ENCODE data around the gene MAML2.

The MAML2 gene

DNA sequence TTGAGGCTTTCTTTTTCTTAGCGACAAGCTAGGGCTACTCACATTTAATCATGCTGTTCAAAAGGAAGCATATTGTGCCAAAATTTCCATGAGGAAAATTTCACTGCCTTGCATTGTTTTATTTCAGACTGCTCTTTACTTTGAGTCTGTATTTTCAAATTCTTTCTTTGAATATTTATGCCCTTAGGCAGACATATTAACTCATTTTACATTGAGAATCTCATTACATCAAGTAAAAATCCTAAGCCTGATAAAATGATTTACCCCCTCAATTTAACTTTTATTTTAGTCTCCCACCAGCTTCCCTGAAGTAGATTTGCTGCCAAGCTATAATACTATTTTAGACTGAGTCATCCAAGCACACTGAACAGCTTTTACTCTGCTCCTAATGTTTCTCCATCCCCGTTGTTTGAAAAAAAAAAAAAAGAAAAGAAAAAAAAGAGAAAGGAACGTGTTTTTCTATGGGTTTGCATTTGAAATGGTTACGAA is 229.8 kb downstream of the MAML2 start:
- DNase-seq: no peak

DNA sequence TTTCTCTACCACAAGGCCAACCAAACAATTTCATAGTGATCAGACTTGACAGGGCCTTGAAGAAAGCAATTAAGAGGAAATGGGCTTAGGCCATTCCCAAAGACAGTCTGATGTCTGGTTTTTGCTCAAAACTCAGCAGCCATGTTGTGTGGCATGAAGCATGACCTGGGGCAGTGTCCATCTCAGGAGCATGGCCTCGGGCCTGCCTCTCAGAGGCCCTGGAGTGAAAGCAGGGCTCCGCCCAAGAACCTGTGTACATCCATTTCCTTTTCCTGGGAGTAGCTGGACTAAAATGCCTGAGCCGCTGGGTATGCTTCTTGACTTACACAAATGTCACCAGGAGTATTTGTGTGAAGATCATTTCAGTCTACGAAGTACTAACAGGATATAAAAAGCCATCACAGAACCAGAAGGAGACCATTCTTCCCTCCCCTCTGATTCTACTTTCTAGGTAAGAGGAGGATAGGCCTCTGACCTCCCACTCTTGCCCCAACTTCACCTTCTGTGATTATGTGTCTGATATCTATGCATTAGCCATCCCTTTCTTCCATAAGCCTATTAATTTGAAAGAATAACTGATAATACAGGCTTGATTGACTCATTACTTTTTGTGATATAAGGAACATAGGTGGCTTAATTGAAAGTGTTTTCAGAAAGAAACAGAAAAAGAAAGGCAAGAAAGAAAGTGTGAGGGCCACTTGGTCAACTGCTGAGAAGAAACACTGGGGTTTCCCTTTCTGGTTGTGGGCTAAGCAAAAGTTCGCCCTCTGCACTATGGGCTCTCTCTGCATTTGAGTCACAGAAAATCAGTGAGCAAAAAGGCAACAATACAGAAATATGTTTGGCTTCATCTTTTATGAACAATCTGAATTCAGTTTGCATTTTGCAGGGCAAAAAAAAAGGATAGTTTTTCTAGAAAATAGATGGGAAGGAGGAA is 230.5 kb downstream of the MAML2 start:
- DNase-seq: peak; percentile 40

DNA sequence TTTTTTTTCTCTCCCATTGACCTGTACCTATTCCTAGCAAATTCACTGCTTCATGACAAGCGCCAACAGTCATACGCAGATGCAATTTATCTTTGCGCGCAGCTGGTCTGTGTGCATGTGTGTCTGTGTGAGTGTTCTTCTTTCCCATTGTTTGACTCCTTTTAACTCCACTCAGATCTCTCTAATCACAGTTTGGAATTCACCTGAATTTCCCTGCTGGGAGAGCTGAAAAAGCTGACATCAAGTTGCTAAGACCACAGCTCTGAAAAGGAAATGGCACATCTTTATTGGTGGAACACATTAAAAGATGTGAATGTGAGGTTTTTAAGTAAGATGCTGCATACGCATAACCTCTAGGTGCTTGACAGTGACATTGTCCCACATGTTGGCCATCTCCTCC is 231.7 kb downstream of the MAML2 start:
- DNase-seq: no peak

DNA sequence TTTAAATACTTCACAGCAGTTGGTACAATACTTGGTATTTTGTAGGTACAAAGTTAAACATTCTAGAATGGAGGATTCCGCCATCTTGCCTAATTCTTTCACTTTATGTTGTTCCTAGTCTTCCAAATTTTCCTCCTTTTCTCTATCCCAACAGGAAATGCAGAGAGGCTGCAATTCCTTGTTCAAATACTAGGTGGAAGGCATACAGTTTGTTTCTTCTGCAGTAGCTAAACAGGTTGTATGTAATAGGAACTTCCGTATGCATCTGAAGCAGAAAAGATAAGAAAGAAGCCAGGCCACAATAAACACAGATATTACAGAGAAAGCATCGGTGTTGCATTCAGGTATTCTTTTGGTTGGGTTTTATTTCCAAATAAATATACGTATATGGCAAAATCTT is 232.7 kb downstream of the MAML2 start:
- no peak for DNase-seq

DNA sequence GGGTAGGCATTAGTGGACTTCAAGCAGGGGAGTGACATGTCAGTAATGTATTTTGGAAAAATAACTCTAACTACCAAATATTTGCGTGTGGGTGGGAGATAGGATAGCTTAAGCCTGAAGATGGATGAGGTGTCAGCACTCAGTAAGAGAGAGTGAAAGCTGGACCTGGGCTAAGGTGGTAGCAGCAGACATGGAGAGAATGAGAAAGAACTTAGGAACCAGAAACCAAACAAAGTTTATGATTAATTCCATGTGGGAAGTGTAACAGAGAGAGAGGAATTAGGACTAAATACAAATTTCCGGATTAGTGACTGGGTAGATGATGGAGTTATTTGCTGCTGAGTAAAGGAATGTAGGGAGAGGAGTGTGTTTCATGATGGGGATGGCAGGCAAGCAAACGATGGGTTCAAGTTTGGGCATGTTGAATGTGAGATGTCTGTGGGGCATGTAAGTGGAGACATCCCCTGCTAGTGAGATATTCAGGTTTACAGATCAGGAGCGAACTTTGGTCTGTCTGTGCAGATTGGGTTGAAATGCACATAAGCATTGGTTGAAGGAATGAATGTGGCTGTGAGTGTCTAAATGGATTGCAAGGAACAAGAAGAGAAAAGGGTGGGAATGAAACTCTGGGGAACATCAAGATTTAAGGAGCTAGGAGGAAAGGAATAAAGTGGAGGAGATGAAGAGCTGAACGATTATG is 233.5 kb downstream of the MAML2 start:
- no peak for DNase-seq

DNA sequence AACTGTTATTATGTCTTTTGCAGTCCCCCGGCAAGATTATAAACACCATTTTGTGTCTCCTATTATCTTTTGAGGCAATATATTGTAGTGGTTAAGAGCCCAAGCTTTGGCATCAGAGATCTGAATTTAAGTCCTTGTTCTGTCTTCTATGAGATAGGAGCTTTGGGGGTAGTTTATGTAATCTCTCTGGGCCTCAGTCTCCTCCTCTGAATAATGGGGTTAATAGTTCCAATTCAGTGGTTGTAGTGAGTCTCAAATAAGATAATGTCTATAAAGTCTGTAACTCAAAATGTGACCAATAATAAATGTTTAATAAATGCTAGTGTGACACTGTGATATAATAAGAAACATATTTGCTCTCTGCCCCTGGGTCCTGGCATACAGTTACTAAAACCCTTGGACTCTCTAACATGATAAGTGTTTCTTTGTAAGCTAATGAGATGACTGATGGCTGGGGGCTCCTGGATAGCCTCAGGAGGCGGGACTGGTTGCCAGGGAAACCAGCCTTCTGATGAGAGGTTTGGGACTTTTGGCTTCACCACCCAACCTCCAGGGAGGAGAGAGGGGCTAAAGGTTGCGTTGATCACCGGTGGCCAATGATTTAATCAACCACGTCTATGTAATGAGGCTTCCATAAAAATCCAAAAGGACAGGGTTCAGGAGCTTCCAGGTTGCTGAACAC is 235.7 kb downstream of the MAML2 start:
- DNase-seq: no peak

DNA sequence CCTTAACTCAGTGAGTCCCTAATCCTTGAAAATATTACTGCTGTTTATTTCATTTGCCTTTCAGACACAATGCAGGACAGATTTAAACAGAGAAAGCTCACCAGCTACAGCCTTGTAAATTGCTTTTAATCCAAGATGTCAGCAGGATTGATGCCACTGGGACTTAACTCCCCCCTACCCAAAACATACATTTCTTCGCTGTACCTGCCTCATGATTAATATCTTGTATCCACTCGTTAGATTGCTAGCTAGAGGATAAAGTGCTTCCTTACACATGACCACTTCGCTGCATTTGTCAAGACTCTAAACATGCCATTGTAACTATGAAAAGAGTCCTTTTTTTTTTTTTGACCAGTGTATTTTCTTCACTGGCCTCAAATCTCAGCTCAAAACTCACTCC is 236.3 kb downstream of the MAML2 start:
- DNase-seq: no peak

DNA sequence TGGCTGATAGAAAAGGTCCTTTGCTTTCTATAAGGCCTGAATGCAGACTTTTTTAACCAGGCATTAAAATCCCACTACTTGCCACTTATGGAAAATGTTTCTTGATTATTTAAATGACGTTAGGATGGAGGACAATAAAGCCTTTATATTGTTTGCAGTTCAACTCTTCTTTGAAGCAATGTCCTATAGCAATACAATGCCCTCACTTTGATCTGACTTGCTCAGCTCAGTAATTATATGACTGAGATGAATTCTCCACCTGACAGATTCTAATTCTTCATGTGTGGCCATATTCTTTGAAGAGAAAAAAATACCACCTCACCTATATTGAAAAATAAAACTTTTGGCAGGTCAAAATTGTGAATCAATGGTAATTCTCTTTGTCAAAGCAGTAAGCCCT is 237.1 kb downstream of the MAML2 start:
- DNase-seq: no peak

DNA sequence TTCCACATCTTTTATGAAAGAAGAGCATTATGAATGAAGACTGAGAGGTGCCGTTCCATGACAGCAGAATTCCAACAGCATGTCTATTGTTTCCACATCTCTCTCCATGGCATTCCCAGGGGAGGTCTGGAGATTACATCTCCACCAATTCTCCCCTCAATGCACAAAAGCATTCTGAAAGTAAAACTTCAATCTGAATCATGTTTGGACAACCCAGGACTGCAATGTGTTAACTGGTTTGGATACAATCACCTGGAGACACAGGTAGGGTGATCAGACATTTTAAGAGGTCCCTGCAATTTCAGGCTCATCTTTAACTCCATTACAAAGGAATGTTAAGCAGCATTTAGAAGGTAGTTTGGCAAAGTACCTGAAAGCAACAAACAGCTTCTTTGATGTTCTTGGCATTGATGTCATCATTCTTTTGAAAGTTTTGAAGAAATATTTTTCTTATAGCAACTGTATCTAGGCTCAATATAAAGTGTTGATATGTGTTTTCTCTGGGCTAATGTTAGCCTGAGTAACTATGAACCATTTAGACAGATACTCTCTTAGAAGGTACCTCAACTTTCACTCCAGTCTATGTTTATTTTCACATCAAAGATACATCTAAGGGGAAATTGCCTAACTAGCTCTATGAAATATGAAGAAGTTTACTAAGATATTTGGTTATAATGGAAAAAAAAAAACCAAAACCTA is 237.6 kb downstream of the MAML2 start:
- DNase-seq: no peak

DNA sequence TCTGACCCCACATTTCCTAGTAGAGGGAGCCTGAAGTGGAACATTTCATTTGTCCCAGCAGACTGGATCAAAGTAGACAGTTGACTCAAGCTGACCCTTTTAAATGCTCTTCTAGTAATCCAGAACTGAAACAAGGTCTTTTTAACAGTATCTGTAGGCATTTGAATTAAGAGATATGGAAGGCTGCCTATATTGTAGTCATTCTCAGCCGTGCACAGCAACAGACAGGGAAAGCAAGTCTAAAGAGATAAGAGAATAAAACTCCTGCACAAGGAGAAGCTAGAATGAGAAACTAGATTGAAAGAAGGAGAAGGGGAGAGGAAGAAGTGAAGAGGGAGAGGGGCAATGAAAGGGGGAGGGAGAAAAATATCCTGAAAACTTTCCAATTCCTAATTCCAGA is 238.5 kb downstream of the MAML2 start:
- no peak for DNase-seq

DNA sequence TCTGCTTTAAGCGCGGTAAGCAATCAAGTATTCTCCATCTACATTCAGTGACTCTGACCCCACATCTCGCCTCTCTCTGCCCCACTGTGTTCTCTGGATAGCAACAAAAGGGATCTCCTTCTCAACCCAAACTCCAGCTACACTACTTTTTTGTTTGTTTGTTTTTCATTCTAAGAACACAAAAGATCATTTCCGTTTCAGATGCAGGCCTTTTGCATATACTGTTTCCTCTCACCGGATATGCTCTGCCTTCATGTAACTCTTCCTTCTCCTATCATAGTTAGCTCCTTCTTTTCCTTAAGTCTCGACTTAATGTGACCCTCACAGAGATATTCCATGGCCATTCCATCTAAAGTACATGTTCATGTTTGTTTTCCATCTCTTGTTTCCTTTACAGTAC is 239.3 kb downstream of the MAML2 start:
- DNase-seq: no peak

DNA sequence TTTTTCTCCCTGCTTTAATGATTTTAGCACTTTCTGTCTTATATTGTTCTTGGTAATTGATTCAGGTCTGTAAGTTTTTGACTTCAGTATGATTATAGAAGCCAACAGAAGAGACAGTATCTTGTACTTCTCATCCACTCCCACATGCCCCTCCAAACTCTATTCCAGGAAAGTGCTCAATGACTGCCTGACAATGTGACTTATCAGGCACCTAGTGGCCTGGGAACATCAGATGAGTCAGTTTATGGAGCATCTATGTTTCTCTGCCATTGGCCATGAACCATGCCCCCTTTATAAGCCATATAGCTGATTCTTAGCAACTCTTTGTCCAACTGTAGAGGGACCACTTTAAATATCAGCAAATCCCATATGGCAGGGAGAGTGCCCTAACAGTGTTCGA is 239.9 kb downstream of the MAML2 start:
- DNase-seq: no peak

DNA sequence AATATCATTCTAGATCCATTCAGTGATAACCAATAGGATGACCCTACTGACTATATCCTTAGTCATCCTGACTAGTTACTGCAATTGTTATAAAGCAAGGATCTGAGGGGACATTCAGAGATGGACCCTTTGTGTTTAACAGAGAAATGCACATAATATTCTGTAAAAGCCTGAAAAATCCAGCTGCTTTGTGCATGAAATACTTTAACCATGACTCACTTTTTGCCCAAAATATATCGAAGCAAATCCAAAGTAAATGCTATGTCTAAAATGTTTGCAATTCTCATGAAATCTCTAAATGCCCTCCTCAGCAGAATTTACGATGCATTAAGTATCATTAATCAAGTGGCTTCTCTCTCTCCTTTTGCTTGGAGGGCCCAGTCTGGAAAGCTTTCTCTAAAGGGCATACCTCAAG is 240.3 kb downstream of the MAML2 start:
- no peak for DNase-seq

DNA sequence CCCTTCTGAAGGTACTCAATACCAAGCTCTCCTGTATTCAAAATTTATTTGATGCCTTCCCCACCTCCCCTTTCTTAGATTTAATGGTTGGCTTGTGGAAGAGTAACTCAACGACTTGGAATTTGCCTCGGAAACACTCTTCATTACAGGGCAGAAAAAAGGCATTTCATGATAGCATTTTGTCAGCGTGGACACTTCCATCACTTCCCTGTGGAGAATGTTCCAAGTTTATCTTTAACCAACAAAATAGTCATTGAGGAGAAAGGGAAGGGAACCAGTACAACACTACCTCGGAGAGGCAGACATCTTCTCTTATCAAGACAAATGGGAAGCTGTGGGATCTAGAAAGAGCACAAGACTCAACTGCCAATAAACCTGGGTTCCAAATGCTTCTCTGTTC is 241.8 kb downstream of the MAML2 start:
- DNase-seq: no peak

DNA sequence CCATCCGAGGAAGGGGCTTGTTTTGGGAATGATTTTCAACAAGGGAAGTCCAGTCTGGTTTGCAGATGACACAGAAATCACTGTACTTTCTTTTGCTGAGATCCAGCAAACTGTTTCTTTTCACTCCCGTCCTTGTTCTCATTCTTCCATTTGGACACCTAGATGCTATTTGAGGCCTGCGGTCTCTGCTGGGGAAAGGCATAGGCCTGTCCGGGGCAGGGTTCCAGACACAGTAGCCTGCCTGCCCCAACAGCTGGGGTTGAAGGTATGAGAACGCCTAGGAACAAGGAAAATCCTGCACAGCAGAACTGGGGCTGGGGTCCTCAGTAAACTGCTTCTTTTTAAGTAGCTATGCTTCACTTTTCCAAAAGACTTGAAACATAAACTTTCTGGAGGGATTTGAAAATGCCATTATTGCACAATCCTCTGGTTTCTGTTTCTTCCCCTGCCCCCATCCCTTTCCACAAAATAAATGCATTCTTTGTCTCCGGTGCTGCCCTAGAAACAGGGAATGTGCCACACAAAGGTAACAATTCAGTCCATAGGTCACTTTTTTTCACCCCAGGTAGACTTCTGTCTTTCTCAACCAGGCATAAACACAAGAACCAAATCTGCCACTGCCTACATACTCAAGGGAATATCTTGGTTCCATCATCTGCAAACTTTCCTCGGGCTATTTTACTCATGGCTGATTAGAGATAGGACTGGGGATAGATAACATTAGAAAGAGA is 244.3 kb downstream of the MAML2 start:
- DNase-seq: no peak

DNA sequence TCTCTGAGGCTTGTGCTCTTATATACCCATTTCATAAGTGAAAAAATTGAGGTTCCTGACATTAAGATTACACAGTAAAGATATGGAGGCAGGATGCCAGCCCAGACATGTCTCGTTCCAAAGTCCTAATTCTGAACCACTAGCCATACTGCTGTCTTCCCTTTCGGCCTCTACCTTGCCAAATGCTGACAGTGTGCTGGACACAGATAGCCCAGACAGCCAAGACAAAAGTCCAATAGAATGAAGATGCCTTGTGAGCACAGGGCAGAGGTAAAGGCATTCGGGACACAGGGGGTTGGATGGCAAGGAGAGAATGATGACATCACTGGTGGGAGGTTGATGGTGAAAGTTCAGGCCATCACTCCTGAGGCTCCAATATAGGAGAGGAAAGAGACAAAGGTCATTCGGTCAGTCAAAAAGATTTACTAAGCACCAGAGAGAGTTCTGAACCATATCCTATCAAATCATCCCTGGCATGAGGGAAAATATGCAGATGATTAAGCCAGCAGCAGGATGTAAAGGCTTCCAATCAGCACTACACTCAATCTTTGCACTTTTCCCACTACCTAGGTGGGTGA is 245.1 kb downstream of the MAML2 start:
- DNase-seq: no peak

DNA sequence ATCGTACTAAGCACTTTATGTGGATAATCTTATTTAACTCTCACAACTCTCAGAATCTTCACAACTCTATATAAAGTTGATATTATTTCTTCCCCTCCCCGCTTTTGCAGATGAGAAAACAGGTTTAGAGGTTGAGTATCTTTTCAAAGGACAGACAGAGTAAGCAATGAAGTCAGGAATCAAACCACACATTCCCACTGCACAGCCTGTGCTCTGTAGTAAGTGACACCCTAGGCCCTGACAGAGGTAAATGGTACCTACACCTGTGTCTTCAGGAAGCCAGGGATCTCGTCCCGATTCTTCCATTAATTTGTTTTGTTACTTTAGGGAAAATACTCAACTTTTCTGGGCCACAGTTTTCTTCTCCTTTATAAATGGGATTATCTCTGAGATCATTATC is 246.6 kb downstream of the MAML2 start:
- DNase-seq: no peak

DNA sequence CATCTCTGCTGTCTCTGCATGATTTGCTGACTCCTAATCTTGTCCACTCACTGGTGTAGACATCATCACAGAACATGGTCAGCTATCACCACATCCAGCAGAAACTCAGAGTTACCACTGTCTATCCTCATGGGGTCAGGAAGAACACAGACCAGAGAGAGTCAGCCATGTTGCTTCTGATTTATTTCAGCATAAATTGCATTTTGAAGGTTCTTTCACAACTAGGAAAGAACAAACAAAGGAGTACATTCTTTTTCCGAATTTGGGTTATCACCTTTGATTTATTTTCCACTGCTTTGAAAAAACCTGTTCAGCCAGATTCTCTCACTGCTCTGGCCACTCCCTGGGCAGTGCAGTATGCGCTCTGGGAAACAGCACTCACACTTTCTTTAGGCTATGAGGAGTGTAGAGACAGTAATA is 247.1 kb downstream of the MAML2 start:
- DNase-seq: no peak

DNA sequence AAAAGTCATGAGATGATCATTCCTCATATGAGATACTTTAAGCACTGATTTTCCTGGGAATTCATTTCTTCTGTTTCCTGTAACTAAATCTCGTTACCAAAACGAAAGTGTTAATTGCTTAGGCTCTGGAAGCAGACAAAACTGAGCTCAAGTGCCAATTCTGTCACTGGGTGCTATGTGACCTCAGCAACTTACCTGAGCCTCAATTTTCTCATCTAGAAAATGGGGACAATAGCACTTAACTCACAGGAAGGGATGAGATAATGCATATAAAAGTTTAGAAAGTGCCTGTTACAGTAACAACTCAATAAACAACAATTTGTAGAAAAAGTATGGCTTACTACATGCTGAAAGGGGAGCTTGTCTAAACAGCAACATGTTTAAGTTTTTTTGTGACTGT is 248.8 kb downstream of the MAML2 start:
- no peak for DNase-seq

DNA sequence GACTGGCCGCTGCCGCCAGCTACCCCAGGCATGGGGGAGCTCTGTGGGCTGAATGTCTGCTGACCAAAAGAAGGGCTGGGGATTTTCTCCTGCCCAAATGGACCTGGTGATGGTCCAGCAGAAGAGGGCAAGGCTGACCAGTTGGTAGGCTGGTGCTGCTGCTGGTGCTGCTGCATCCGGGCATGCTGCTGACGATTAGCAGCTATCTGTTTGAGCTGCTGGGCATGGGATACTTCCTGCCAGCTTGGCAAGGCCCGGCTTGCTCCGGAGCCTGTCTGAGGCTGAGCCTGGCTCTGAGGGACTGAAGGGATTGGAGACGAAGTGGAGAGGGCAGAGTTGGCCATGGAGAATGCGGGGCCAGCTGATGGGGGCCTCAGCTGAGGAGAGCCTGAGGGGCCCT is 250.5 kb downstream of the MAML2 start:
- DNase-seq: no peak

DNA sequence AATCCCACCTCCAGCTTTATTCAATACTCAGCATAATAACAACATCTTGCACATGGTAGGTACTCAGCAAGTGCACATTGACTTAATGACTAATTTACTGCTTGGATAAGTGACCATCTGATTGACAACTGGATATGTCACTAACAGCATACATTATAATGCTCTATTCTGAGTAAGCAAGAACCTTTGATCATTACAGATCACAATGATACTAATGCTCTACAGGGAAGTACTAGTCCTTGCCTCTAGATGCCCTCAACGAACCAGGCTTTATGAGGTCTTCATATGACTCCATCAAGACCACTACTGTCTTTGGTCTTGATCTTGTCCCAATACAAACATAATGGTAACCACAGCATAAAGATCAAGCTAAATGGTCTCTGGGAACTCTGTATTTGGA is 251.5 kb downstream of the MAML2 start:
- DNase-seq: no peak

DNA sequence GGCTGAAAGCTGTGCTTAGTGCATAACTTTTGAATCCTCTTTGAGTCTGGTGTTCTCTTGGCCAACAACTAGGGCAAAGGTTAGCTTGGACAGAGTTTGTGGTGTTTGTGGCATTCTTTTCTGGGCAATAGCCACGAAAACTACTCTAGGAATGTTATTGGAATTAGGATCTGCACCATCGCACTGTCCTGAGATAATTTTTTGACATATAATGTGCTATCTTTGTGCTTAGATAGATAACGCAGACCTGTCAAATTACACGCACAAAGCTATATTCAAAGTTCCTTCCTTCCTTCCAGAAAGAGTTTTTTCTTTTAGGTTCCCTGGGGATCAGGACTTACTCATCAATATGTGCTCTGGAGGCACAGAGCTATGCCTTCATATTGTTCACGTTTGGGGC is 252.3 kb downstream of the MAML2 start:
- no peak for DNase-seq

Measured in stimulated activated CD4-positive, alpha-beta T cell treated with anti-CD3 and anti-CD28 coated beads, Interleukin-15, amount 100 ng/mL, for 24 hours (primary cell).